Type B pancreatic cell (in vitro differentiated cells): ENCODE results near the gene AGAP5. TPM values are rescaled to one million over a fixed set of nuclear protein-coding genes. Genes with fewer than 3 reads are reported as not detected.
A peak's percentile ranks its signal among the peaks of the same experiment; 100 is the strongest.

Experiments
- DNase-seq: peaks from one replicate; pipeline ENCODE4 v3.0.0; 2021; ENCODE audit warnings: mixed read lengths; ENCODE audit not compliant: unreplicated experiment; ENCODE audit errors: extremely low spot score
- H3K27ac Mint-ChIP-seq: 2 replicates; pipeline ENCODE4 v1.8.0; 2021; ENCODE audit warnings: mild to moderate bottlenecking, mixed read lengths
- H3K27me3 Mint-ChIP-seq: 2 replicates; pipeline ENCODE4 v1.8.0; 2021; ENCODE audit warnings: mixed read lengths
- H3K36me3 Mint-ChIP-seq: 2 replicates; pipeline ENCODE4 v1.8.0; 2021; ENCODE audit warnings: mixed read lengths
- H3K4me1 Mint-ChIP-seq: one replicate; pipeline ENCODE4 v1.8.0; 2021; ENCODE audit warnings: mixed read lengths; ENCODE audit not compliant: unreplicated experiment
- H3K4me3 Mint-ChIP-seq: 2 replicates; pipeline ENCODE4 v1.8.0; 2021; ENCODE audit warnings: mild to moderate bottlenecking, mixed read lengths
- H3K9me3 Mint-ChIP-seq: 2 replicates; pipeline ENCODE4 v1.8.0; 2021; ENCODE audit warnings: mixed read lengths
- total RNA-seq: library from RNA; stranded (reverse); gene quantifications from 2 replicates; pipeline ENCODE4 v1.2.1, GENCODE V29; 2021; ENCODE audit warnings: low replicate concordance
- TF ChIP-seq, protein P1 (sequence below): fragments of 200-600 bp; sonication (generic); conservative IDR thresholded peaks from 2 replicates; pipeline ENCODE4 v1.5.0; 2021; ENCODE audit warnings: antibody characterized with exemption, mild to moderate bottlenecking

Gene AGAP5
- total RNA-seq, 1 donor from 2014 or later: 10.3 TPM

DNA sequence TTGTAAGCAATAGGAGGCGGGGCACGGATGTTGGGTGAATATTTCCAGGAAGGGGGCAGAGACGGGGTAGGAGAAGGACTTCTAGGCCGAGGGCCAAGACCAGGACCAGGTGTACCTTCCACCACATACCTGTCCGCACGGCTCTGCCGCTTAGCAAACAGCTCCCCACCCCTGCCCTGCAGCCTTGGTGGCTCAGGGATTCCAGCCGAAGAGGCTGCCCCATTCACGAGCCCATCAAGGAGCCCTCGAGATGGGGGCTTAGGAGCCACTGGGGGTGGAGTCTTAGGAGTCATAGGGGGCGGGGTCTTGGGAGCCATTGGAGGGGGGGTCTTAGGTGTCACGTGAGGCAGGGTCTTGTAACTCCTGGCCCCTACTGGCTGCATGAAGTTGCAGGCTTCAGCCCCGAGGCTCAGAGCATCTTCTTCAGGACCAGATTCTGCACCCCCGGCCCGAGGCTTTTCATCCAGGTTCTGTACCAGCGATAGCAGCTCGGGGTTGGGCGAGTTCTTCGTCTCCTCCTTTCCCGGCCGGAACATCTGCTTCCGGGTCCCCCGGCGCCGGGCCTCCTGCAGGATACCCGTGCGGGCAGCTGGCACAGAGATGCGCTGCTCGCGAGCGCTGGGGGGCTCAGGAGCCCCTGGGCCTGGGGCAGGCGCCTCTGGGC, 50.6 kb downstream of the AGAP5 start:
- peaks cover 20% of the 10 kb centered on the region for H3K4me1 Mint-ChIP-seq
- no peaks in the 10 kb centered on the region for H3K36me3 Mint-ChIP-seq
- TF ChIP-seq, protein P1, sequence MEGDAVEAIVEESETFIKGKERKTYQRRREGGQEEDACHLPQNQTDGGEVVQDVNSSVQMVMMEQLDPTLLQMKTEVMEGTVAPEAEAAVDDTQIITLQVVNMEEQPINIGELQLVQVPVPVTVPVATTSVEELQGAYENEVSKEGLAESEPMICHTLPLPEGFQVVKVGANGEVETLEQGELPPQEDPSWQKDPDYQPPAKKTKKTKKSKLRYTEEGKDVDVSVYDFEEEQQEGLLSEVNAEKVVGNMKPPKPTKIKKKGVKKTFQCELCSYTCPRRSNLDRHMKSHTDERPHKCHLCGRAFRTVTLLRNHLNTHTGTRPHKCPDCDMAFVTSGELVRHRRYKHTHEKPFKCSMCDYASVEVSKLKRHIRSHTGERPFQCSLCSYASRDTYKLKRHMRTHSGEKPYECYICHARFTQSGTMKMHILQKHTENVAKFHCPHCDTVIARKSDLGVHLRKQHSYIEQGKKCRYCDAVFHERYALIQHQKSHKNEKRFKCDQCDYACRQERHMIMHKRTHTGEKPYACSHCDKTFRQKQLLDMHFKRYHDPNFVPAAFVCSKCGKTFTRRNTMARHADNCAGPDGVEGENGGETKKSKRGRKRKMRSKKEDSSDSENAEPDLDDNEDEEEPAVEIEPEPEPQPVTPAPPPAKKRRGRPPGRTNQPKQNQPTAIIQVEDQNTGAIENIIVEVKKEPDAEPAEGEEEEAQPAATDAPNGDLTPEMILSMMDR: no peak
- H3K9me3 Mint-ChIP-seq: no peaks in the 10 kb centered on the region
- no peak for DNase-seq
- peak overlapping the region; percentile 83 for H3K4me3 Mint-ChIP-seq
- H3K27me3 Mint-ChIP-seq: peaks cover 6% of the 10 kb centered on the region
- H3K27ac Mint-ChIP-seq: peak overlapping the region; percentile 72

DNA sequence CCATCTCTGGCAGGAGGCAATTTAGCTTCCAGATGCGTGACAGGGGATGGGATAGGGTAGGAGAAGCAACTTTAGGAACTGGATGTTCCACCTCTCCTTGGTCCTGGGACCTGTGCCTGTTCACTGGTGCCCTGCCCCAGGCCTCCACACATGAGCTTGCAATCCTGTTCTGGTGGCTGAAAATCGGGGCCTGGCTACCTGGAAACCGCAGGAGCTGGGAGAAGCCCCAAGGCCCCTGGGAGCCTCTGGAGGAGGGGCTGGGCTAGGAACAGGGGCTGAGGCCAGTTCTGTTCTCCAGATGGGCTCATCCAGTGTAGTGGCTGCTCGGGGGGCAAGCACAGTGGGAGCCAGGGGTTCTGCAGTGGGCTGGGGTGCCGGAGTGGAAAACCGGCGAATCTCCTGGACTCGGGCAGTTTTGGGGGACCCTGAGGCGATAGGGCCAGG, 51.3 kb downstream of the AGAP5 start:
- Mint-ChIP-seq H3K27me3 (peaks cover 6% of the 10 kb centered on the region), H3K27ac (peak overlapping the region; percentile 72), H3K9me3 (no peaks in the 10 kb centered on the region), H3K4me1 (peaks cover 22% of the 10 kb centered on the region), H3K36me3 (no peaks in the 10 kb centered on the region), H3K4me3 (peak overlapping the region; percentile 83)
- no peak for DNase-seq
- TF ChIP-seq, protein P1: no peak

DNA sequence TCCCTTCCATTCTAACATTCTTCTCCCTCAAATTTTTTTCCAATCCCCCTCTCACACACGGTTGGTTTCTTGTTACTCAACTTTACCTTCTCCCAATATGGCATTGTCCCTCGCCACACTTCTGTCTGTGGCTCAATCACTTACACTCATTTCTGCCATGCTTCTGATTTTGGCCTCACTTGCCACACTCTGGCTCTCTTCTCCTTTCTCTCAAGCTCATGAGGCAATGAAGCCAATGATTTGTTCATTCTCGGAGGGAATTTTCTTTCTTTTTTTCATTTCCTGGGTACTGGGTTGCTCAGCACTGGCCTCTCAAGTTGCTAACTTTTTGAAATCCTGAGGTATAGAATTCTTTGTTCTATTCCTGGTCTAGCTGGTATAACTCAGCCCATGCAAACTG, 52.7 kb downstream of the AGAP5 start:
- no peak overlapping the region for H3K4me3 Mint-ChIP-seq

DNA sequence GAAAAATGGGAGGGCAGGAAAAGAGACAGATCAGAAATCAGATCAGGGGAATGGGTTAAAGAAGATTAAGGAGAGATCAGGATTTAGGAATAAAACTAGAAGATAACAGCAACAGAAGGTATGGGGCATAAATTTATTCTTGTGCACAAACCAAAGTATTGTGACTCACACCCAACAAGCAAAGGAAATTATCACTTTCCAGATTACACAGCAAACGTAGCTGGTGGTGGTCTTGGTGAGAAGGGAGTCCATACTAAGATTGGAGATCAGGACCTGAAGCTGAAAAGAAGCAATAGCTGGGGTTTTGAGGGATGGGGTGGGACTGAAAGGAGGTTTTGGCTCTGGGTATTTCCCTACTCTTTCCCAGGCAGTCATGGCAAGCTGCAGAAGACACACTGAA, 53.1 kb downstream of the AGAP5 start:
- Mint-ChIP-seq H3K27ac (no peak overlapping the region), H3K27me3 (peaks cover 10% of the 10 kb centered on the region), H3K9me3 (no peaks in the 10 kb centered on the region), H3K4me3 (no peak overlapping the region), H3K4me1 (peaks cover 24% of the 10 kb centered on the region), H3K36me3 (no peaks in the 10 kb centered on the region)
- no peak for DNase-seq
- TF ChIP-seq, protein P1: no peak

More for the DNA sequence above, 52.7 kb downstream of the AGAP5 start:
- Mint-ChIP-seq H3K27me3 (peaks cover 10% of the 10 kb centered on the region), H3K27ac (no peak overlapping the region), H3K4me1 (peaks cover 24% of the 10 kb centered on the region), H3K9me3 (no peaks in the 10 kb centered on the region), H3K36me3 (no peaks in the 10 kb centered on the region)
- TF ChIP-seq, protein P1: no peak
- DNase-seq: no peak

DNA sequence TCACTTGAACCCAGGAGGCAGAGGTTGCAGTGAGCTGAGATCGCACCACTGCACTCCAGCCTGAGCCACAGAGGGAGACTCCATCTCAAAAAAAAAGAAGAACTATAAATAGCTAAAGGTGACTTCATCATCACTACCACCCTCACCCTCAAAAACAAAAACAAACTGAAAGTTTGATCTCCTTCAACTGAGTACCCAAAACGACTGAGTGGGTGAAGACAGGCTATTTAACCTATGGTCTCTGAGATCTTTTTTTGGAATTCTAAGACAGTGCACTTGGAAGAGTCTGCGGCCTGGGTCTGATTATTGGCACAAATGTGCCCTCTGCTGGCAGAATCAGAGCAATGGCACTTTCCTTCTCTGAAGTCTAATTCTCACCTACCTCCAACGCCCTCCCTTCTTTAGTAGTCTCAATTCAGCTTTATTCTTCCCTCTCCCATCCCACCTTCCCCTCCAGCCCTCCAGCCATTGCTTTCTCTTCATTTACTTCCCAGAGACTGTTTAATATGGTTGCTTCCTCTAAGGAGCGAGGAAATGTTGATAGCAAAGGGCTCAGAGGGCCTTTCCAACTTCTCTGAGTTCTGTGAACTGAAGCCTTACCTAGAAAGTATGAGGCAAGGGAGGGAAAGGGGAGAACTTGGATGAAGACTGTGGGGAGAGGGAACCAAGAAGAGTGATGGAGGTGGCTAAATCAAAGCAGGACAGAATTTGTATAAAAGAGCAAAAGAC, 53.7 kb downstream of the AGAP5 start:
- H3K4me1 Mint-ChIP-seq: peaks cover 18% of the 10 kb centered on the region
- no peaks in the 10 kb centered on the region for H3K9me3 Mint-ChIP-seq
- no peak for DNase-seq
- peak overlapping the region; percentile 15 for H3K4me3 Mint-ChIP-seq
- peak overlapping the region; percentile 56 for H3K27ac Mint-ChIP-seq
- TF ChIP-seq, protein P1: peak; percentile 97
- H3K27me3 Mint-ChIP-seq: peaks cover 10% of the 10 kb centered on the region
- no peaks in the 10 kb centered on the region for H3K36me3 Mint-ChIP-seq
